Inflammatory macrophage (primary cell): ENCODE results near the gene NACC2.
"Not testable (repeated sequence)": the region's sequence is repeated elsewhere in the genome, so short reads cannot be mapped to it uniquely, and the experiment has no call there.

Experiments used
- DNase-seq, 2 donors: peaks; one replicate each; pipeline ENCODE4 v3.0.0-alpha.2; 2020 to 2022

Gene NACC2

DNA sequence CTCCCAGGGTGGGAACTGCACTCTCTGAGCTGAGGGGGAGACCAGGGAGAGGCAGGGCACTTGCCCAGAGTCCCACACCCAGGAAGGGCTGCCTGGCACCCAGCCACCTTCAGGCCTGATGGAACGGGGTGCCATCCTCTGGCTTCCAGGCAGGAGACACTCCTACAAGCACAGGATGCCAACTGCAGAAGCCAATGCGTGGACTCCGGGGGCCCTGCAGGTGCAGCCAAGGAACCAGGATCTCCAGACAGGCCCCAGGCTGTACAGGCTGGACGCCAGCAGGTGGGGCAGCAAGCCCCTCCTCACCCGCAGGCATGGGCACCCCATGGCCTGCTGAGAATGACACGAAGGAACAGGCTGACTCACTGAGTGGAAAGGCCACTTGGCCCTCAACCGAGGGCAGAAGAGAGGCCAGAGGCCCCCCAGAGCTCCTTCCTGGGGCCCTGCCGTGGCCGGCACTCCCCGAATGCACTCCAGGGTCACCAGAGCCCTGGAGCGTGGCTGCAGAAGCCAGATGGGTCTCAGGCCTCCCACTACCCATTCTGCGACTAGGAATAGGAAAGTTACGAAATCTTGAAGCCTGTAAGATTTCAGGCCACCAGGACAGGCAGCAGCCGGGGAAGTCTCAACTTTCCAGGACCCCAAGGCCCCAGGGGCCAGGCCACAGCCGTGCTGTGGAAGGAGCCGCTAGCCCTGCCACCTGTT, 15.7 kb downstream of the NACC2 start:
- DNase-seq: no peak

DNA sequence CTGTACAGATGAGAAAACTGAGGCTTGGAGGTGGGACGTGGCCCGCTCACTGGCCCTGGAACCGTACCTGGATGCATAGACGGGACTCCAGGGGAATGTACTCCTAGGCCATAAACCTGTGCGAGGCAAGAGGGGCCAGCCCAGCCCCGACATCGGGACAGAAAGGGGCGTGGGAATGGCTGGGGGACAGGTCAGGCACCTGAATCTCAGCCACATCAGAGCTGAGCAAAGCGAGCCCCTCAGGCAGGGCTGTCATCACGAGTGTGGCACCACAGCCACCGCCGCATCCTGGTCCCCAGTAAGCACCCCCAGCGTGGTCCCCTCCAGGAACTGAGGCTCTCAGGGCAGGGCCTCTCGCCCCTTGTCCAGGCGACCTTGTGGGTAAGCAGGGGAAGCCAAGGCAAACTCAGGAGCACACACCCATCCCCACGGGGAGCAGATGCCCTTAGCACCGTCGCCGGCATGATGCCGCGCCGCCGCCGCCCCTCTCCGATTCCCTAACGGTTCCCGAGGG, 16.5 kb downstream of the NACC2 start:
- DNase-seq: no peak

DNA sequence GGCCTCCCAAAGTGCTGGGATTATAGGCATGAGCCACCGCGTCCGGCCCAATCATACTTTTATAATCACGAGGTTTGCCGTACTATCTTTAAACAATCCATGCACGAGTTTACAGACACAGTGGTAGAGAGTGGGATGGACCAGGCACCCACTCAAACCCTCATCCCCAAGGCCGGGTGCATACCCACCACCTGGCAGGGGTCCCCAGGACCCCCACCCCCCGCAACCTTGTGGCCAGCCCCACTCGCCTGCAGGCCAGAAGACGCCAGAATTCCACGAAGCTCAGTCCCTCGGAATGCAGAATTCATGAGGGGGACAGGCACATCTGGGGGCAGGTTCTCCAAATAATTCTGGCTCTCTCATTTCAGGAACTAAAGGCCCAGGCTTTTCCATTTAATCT, 17.1 kb downstream of the NACC2 start:
- no peak for DNase-seq

DNA sequence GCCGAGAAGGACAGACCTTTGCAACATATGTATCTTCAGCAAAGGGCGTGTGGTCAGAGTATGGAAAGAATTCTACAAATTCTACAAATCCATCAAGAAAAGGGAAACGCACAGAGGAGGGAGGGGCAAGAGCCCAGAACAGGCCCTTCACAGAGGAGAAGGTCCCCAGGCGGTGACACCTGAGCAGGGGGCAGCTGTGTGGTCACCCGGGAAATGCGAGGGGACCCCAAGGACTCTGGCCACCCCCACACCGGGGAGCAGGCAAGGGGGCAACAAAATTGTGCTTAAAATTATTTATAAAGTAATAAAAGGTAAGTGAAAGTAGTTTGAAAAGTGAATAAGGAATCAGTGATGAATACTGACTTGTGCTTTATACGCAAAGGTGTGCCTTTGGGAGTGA, 17.6 kb downstream of the NACC2 start:
- peak; percentile 15 to 35 for DNase-seq

DNA sequence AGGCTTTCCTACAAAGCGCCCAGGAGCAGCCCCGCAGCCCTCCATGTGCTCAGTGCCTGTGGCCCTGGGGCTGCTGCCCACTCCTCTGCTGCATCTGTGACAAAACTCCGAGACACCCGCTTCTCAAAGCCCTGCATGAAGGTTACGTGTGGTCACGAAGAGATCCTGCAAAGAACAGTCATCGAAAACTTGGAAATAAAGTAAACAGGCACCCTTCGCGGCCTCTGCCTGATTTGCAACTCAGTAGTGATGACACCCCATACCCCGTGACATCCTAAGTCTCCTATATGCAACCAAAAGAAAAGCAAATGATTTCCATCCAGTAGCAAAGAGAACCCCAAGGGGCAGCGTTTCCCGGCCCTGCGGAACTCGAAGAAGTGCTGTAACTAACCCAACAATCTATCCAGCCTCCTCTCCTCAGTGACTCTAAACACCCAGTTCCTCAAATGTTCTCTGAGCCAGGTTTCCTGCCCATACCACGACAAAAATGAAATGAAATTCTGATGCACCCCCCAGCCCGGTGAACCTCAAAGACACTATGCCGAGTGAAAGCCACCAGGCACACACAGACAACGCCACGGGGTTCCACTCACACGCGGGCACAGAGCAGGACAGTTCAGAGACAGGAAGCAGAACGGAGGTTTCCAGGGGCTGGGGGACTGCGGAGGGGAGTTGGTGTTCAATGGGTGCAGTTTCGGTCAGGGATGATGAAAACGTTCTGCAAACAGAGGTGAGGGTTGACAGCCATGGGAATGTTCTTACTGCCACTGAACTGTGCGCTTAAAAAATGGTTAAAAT, 19.0 kb downstream of the NACC2 start:
- peak; percentile 79 to 84 for DNase-seq

DNA sequence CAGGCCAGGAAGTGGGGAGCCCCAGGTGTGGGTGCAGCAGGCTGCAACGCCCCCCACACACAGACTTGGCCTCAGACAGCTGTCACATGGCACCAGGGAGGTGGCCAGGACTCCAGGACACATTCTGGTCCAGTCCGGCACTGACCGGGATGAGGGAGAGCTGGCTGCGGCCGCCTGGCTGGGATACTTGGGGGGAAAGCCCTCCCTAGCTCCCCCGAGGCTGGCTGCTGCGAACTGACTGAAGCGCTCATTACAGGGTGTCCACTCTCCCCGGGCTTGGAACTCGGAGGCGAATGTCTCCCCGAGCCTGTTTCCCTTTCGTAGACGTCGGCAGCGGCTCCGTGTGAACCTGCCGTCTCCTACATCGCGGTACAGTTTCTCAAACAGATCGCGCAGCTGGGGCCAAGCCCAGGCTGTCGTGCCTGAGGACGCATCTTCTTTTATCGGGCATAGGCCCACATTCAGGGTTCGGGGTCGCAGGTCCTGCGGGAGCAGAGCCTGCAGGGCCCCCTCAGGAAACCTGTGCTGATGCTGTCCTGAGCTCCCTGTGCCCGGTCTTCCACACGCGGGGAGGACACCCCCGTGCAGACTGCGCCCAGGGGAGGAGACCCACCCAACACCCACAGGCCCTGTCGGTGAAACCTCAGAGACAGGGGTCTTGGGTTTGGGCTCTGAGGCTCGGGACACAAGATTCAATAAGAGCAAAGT, 19.8 kb downstream of the NACC2 start:
- DNase-seq: no peak

DNA sequence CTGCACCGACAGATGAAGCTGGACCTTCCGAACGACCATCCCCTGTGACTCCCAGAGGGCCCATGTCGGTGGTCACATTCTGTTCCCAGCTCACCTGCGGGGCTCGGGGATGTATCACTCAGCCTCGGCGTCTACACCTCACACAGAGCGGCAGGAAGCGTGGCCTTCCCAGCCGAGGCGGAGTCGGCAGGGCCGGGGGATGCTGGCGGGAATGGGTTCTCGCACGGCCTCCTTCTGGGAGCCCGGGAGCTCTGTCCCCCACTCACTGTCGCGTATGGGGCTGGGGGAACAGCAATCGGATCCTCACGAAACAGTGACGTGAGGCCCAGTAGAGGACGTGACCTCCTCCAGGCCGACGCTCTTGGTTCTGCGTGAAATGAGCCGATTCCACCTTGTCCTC, 20.4 kb downstream of the NACC2 start:
- DNase-seq: no peak

DNA sequence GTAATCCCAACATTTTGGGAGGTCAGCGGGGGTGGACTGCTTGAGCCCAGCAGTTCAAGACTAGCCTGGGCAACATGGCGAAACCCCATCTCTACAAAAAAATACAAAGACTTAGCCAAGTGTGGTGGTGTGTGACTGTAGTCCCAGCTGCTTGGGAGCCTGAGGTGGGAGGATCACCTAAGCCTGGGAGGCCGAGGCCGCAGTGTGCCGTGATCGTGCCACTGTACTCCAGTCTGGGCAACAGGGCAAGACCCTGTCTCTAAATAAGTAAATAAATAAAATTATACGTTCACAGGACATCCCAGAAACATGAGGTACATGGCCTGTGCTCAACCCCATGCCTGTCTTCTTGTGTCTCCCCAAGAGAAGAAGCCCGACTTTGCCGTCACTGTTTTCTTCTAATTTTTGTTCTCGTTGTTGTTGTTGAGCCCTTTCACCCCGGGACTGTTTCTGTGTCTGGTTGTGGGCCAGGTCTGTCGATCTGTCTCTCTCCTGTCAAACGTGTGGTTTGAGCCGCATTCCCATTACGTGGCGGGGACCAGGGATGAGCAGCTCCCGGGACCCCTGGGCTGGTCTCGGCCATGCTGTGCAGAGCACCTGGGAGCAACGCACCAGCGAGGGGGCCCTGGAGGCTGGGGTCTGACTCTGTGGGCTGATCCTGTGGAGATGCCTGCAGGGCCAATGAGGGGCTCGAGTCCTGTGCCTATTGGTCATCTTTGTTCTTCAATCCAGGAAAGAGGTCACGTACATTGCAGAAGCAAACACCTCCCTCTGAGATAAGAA, 32.2 kb downstream of the NACC2 start:
- no peak for DNase-seq

DNA sequence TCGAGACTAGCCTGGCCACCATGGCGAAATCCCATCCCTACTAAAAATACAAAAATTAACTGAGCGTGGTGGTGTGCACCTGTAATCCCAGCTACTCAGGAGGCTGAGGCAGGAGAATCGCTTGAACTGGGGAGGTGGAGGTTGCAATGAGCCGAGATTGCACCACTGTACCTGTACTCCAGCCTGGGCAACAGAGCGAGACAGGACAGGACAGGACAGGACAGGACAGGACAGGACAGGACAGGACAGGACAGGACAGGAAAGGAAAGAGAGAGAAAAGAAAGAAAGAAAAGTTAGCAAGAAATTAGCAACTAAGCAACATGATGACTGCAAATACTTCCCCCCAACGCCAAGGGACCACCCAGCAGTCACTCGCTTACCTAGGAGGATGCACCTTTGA, 33.2 kb downstream of the NACC2 start:
- not testable (repeated sequence) for DNase-seq

DNA sequence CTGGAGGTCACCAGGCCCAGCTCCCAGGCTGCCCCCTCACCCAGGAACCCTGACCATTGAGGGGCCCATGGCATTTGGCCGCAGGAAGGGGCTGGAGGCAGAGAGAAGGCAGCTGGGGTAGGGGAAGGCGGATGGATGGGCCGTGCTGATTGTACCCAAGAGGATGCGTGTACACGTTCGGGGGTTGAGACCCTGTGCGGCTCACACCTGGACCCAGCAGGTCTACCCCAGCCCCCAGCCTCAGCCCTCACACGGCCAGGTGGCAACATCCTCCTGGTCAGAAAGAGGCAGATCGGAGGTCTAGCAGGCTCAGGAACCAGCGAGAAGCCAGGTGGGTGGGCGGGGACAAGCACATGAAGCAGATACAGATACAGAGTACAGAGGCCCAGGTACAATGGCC, 33.7 kb downstream of the NACC2 start:
- DNase-seq: no peak

DNA sequence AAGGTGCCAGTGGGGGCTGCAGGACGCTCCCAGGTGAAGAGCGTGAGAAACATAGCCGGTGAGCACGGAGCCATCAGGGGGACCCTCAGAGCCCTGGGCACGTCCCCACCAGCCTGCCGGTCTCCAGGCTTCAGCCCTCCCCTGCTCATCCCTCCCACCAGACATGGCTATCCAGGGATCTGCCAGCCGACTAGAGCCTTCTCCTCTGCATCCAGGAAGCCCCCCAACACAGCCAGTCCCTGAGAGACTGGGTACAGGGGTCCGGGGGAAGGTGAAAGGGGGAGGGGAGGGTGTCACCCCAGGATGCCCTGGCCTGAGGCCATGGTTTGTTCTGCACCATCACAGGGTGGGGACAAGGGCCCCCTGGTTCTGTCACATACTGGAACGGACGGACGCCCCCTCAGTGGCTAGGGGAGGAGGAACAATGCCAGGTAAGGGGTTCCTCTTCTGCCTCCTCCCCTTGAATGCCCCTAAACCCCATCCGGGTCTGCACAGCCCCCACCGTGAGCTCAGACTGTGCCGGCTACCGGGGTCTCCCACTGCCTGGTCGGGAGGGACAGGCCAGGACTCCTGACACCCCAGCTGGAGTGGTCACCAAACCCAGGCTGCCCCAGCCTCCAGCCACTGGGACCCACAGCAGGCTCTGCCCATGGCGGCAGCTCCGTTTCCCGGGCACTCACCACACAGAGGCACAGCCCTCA, 34.3 kb downstream of the NACC2 start:
- no peak for DNase-seq

DNA sequence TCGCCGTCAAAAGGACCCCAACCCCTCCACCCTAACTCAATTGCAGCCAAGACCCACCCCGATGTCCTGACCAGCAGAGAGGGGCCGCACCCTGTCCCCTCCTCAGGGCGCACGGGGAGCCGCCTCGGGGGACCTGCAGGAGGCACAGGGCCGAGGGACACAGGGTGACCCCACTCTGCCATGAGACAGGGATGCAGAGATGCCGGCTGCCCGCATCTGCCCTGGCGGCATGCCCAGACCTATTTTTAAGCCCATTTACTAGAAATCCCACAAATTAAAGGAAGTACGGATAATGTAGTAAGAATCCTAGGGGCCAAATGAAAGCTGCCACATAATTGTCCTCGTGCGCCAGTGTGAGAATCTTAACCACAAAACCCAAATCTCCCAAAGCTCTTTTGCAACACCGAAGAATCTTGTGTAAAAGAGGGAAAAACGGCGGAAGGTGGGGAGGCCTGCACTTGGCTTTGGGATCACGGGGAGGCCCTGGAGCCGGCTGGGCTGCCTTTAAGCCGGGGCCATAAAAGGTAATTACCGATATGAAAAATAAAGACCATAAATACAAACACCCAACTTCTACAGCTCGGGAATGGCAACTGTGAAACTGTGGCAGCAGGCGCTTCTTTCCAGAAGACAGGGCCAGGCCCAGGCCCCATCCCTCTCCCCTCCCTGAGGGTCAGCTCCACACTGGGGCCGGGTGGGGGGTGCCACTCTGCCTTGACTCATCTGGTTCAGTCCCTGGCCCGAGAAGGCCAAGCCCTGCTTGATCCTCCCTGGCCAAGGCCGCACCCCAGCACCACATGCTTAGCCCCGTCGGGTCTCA, 35.0 kb downstream of the NACC2 start:
- peak; percentile 77 to 88 for DNase-seq

DNA sequence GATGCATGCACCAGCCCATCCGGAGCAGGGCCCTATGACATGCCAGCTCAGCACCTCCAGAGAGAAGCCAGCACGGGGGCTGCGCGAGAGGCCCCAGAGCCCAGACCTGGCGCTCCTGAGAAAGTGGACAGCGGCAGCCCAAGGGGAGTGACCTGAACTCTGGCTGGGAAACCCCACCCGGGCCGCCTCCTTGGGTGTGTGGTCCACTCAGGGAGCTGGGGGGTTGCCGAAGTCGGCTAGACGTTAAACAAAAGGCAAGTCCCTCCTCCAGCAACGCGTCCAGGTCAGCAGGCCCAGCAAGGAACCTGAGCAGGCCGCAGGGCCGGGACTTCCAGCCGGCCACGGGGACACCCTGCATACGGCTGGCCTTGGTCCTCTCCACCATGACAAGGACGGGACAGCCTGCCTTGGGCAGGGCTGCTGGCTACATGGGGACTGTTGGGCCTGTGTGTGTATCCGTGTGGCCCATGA, 35.7 kb downstream of the NACC2 start:
- no peak for DNase-seq

DNA sequence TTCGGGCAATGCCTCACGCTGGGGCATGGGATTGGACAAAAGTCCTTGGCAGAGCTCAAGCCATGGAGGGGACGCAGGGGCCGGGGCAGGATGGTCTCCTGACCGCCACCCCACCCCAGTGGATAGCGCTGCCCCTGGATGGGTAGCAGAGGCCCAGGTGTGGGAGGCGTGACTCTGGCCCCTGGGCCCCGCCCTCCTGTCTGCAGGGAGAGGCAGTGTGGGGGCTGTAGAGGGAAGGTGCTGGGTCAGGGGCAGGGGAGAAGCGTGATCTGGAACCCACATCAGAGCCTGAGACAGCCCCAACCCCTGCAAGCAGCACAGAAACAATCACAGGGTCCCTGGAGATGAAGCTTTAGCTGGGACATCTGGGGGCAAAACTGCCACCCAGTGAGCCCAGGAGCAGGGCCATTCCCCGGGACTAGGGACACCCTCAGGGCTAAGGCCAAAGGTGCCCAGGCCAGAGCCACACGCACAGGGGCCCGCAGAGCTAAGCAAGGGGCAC, 36.2 kb downstream of the NACC2 start:
- no peak for DNase-seq

DNA sequence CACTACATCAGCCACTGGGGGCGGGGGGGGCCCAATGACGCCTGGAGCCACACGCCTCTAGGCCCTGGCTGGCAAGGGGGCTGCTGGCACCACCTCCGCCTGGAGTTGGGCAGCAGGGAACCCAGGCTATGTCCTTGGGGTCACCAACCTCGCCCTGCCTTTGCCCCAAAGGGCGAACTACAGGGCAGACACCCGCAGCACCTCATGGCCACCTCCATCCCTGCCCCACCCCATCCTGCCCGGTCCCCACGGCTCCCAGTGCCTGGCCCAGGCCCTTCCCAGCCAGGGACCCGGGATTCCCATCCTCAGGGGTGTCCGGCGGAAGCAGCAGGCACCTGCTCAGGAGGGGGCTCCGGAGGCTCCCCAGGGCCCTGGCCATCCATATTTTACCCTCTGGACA, 37.0 kb downstream of the NACC2 start:
- DNase-seq: no peak

DNA sequence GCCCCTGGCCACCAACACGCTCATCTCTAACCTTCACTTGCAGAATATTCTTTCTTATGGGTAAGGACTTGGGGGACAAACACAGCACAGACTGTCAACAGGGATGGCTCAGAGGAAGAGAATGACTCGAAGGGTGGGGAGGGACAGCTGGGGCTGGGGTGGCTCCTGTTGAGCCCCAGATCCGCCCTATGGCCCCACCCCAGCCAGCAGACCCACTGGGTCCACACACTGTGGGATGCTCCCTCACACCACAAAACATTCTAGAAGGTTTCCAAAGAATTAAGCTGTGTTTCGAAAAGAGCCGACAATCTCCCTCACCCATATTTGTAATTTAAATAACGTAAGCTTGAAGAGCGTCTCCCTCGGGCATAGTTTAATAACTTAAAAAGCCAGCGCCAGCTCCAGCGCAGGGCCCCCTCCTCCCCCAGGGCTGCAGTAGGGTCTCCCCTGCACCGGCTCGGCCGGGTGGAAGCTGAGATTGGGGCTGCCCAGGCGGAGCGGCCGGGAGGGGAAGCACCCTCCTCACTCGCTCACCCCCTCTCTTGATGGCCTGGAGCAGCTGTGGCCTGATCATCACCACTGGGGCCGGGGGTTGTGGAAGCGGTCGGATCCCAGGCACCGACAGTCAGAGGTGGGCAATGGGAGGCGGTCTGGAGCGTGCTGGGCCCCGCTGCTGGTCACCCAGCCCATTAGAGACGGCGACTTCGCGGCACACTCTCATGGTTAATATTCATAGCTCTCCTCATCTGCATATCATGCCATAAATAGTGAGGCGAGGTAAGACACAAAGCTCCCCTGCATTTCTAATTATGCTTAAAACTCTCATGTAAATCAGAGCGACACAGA, 37.6 kb downstream of the NACC2 start:
- DNase-seq: no peak

DNA sequence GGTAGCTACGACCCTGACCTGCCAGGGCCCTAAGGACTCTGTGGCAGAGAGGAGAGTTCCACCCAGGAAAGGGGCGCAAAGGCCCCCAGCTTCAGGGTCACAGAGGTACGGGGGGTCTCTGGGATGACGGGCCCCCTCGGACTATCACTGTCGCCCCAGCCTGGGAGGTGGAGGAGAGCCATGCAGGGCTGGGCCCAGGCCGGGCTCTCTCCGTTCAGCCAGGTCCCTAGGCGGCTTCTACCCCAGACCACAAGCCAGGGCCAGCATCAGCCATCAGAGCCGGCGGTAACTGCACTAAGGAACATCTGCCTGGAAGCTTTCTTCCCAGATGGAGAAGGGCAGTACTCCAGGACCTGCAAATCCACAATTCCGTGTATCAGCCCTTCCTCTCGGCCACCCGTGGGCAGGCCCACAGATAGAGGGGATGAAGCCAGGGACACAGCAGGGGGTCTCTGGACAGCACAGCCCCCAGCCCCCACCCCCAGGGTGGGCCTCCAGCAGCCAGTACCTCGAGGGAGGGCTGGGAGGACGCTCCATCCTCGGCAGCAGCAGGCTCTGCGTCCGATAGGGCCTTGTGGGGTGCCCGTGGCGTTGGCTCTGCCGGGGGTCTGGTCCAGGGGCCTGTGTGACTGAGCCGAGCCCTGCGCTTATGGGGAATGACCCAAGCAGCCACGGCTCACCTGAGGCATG, 38.4 kb downstream of the NACC2 start:
- no peak for DNase-seq

DNA sequence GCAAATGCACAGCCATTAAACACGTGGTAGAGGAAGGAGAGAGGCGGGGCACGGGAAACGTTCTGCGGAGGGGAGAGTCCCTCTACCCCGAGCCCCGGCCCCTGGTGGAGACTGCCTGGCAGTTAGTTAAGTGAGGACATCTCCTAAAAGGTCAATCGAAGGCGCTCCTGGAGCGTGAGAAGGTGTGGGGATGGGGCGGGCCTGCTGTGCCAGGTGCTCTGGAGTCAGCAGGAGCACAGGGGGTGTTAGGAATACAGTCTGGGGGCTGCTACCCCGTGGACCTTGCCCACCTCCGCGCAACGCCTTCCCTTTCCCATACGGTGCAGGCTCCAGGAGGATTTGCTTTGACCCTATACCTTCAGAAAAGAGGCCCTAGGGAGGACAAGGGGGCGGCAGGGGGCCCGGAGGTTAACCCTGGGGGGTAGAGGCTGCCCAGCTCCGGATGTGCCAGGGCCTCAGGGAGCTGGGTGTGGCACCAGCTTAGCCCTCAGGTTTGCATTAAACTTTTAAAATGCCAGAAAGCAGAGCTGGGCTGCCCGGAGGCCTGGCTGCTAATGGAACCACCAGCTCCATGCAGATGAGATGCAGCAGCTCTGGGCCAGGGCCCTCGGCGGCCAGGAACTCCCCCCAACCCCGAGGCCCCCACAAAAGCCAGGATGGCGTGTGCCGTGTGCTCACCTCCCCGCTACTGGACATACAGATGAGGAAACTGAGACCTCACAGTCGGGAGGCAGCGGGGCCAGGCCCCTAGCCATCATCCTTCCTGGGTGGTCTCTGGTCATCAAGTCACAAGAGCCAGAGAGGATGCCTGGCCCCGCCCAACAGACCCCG, 39.2 kb downstream of the NACC2 start:
- no peak for DNase-seq
